Right hindlimb (tissue), 1 donor: ENCODE results near the gene DNAJC30.

Experiments used
- DNase-seq: peaks from one replicate; pipeline ENCODE4 v3.0.0-alpha.2; 2018

Gene DNAJC30

GRCh38 chr7:73646785-73647724 is 36.2 kb downstream of the DNAJC30 start:
- no peak for DNase-seq

GRCh38 chr7:73645643-73646174 is 37.5 kb downstream of the DNAJC30 start:
- DNase-seq: no peak

GRCh38 chr7:73644688-73645286 is 38.5 kb downstream of the DNAJC30 start:
- no peak for DNase-seq

GRCh38 chr7:73642834-73643233 is 40.4 kb downstream of the DNAJC30 start:
- DNase-seq: no peak

- DNase-seq: no peak
Measured at GRCh38 chr7:73638911-73639310, 44.3 kb downstream of the DNAJC30 start.

- DNase-seq: no peak
Measured at GRCh38 chr7:73635428-73636200, 47.6 kb downstream of the DNAJC30 start.

- no peak for DNase-seq
Measured at GRCh38 chr7:73633844-73634243, 49.4 kb downstream of the DNAJC30 start.

GRCh38 chr7:73633323-73633722 is 49.9 kb downstream of the DNAJC30 start:
- no peak for DNase-seq

GRCh38 chr7:73631558-73631957 is 51.7 kb downstream of the DNAJC30 start:
- DNase-seq: no peak
